ENCODE data around the gene SNORC.

SNORC gene

DNA sequence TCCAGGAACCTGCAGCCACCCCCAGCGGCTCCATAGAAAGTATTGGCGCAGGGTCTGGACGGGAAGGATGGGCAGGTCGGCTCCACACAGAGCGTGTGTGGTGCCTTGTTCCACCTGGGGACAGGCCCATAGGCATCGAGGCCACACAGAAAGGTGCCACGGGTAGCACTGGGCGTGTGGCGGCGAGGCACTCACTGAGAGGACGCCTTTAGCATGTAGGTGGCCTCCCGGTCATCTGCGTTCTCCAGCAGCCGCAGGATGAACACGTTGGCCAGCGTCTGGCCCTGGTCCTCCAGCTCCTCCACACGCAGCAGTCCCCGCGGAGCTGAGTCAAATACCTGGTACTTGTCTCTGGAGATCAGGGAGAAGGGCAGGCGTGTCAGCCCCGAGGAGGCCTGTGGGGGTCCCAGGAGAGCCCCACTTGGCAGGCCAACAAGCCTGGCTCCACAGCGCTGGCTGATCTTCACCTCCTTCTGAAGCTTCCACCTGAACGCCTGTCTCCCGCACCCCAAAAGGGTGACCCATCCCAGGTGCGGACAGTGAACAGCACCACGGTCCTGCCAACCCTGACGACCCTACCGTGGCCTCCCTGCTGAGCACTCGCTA is 13.2 kb downstream of the SNORC start:
- DNase-seq, result no peak

GRCh38 chr2:232884001-232884421 is 13.9 kb downstream of the SNORC start:
- no peak for DNase-seq

- DNase-seq, result no peak
Observed at GRCh38 chr2:232884549-232885263, 14.6 kb downstream of the SNORC start.

DNA sequence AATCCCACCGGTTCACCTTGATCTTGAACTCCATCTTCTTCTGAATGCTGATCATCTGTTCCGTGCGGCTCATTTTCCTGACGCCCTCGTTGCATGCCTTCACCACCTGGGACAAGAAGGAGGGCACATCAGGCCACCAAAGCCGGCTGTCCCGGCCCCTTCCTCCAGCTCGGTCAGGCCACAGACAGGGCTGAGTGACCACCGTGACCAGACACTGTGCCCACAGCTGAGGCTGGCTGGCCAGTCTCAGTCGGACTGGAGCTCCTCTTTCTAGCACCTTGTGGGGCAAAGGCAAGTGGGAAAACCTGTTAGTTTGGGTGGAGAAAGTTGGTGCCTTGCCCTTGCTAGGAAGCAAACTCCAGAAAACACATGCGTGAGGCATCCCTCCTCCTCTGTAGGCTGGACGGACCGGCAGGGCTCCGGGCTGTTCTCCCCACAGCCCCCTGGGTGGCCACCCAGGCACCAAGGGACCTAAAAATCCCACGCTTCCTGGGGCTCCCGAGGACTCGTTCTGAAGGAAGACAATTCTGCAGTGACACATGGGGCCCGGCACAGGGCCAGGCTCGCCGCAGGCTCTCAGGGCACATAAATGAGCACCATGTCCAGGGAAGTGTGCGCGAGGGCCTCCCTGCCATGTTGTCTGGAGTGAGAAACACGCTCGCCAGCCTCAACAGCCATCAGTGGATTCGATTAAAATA is 15.3 kb downstream of the SNORC start:
- DNase-seq, result no peak

DNA sequence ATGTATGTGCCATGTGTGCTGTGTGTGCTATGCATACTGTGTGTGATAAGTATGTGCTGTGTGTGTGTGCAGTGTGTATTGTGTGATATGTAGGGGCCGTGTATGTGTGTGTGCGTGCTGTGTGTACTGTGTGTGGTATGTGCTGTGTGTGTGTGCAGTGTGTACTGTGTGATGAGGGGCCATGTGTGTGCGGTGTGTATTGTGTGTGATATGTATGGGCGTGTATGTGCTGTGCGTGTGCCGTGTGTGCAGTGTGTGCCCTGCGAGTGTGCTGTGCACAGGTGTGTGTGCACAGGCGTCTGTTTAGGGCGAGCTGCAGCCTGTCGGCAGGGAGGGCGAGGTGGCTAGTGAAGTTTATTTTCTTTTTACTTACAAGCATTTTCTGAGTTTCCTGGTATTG is 16.1 kb downstream of the SNORC start:
- no peak for DNase-seq

DNA sequence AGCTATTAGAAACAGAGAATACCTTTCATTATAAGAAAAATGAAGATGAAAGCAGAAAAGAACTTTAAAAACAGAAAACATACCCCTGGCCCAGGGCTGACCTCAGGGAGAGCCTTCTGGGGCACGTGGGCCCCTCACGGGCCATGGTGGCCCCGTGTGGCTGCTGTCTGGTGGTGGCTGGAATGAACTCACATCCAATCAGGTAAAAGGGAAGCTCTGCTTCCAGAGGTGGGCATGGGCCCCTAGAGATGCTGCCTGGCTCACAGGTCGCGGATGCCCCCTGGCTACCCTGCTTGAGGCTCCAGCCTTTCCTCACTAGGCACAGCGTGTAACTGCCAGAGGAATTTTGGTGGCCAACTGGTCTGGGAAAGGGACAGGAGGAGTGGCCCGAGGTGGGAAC is 16.6 kb downstream of the SNORC start:
- DNase-seq, result no peak

- no peak for DNase-seq
Observed at GRCh38 chr2:232887171-232887850, 17.2 kb downstream of the SNORC start.

DNA sequence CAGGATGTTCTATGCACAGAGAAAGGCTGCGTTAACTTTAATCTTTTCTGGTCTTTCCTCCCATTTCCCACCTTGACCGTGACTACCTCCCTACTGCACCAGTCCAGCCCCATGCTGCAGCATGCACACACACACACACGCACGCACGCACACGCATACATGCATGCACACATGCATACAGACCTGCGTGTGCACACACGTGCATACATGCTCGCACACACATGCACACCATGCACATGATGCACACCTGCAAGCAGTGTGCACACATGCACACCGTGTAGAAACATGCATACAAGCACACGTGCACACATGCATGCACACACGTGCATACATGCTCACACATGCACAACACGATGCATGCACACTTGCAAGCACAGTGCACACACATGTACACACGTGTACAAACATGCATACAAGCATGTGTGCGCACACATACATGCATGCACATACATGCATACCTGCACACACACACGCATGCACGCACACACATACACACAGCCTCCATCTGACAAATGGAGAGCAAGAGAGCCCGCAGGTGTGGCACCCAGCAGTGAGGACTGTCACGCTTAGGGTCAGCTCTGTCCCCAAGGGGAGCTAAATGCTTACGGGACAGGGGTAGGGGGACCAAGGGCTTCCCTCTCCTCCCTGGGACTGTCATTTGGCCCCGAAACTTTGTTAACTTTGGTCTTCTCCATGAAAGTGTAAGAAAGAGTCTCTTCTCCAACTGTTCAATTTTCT is 18.2 kb downstream of the SNORC start:
- no peak for DNase-seq

DNA sequence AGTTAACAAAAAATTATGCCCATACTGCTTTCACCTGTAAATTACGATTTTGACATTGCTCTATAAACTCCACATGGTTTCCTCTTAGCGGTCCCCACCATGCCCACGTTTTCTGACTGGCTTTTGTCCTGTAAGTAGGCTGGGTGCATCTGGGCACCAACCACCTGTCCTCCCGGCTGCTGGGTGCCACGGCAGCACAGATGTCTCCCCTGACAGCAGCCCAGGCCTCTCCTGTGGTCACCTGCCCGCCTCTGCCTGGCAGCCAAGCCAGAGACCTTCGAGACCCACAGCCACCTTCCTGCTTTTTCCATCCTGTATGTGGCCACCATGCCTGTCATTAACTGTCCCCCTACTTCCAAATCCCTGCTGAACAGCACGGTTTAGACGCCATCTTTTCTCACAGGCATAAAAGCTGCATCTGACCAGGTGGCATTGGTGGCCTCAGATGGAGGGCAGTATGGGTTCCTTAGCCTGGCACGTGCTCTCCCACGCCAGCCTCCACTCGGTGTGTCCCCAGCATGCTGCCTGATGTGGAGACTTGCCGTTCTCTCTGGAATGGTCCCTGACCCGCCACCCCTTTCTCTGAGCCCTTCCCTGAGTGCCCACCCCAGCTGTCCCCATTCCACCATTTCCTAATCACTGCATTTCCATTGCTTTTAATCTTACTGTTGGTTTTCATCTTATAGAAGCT is 18.9 kb downstream of the SNORC start:
- DNase-seq, result no peak

- DNase-seq, result no peak
Observed at GRCh38 chr2:232889876-232890401, 19.9 kb downstream of the SNORC start.

DNA sequence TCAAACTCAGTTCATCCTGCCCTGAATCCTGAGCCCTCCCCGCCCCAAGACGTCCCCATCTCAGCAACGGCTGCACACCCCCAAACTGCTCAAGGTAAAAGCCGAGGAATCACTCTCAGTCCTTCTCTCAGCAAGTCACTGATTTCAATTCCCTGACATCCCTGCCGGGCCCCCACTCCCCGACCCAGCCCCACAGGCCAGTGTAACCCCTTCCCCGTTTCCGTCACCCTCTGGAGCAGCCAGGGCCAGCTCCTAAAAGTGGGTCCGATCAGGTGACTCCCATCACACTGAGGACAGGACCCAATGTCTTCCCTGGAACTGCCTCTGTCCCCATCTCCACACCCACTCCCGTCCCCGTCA is 20.5 kb downstream of the SNORC start:
- DNase-seq, result no peak

DNA sequence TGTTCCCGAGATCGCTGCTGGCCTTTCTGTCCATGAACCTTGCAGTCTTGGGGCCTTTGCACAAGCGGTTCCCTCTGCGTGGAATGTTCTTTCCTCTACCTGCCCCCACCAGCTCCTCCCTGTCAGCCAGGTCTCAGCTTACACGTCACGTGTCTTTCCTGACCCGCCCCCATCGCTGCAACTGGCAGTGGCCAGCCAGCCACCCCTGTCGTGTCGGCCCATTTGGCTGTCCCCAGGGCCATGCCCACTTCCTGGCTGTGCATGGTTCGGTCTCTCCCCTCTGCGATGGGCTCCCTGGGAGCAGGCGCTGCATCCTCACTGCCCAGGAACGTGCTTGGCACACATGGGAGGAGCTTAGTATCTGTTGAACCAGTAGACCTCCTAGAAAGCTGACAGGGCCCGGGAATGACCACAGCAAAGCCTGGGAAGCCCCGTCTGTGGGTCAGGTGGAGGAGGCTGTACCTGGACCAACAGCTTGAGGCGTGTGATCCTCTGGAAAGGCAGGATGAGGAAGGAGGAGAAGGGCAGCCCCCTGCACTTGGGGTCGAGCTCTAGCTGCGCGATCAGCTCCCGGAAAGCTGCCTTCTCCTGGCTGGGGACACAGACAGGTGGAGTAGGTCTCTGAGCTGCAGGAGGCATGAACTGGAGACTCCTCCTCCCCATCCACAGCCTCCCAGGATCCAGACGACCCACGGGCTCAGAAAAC is 21.0 kb downstream of the SNORC start:
- DNase-seq, result no peak

DNA sequence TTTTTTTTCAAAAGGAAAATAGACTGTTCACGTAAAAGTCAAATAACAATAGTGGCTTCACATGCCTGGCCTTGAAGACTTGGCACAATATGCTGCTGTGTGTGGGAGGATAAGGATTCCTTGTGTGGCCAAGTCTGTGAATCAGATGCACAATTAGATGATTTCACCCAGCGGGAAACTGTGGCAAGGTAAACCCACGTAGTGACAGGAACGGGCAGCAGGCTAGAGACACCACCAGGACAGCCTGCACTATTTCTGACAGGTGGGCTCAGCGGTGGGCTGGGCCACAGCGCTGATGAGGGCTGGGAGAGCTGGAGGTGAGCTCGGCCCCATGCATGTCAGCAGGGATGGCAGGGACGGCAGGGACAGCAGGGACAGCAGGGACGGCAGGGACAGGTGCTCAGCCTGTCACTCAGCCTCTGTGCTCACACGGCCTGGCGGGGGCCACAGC is 21.6 kb downstream of the SNORC start:
- DNase-seq, result no peak

- DNase-seq, result no peak
Observed at GRCh38 chr2:232892221-232892620, 22.2 kb downstream of the SNORC start.

DNA sequence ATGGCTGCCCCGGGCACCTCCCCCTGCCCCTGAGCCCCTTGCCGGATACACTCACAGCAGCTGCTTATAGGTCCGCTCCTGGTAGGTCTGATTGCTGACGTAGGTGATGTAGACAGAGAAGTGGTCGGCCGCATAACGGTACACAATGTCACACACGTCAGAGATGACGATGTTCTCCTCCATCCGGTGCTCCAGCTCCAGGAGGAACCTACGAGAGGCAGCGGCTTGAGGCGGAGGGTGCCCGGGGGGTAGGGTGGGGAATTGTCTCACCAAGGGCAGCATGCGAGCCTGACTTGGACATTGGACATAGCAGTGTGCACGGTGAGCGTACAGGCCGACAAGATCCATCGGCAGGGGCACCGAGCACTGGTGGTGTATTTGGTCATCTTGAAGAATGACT is 22.8 kb downstream of the SNORC start:
- no peak for DNase-seq

DNA sequence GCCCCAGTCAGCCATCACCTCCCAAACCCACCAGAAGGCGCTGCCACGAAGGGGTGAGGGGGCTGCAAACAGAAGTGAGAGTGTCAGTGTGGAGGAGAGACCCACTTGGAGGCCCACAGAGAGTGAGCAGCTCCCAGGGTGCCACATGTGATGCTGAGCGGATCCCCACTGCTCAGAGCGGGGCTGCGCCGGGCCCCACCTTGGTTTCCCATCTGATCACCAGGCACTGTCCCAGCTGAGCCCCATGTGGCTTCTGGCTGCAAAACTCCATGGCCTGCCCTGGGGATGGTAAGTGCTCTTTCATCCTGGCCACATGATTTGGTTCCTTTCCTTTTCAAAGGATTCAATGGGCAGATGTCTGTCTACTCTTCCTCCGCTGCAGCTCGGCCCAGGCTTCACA is 23.8 kb downstream of the SNORC start:
- DNase-seq, result no peak

GRCh38 chr2:232894251-232894650 is 24.2 kb downstream of the SNORC start:
- DNase-seq, result no peak

- no peak for DNase-seq
Observed at GRCh38 chr2:232894746-232895145, 24.7 kb downstream of the SNORC start.

- DNase-seq, result no peak
Observed at GRCh38 chr2:232896111-232896510, 26.0 kb downstream of the SNORC start.

DNA sequence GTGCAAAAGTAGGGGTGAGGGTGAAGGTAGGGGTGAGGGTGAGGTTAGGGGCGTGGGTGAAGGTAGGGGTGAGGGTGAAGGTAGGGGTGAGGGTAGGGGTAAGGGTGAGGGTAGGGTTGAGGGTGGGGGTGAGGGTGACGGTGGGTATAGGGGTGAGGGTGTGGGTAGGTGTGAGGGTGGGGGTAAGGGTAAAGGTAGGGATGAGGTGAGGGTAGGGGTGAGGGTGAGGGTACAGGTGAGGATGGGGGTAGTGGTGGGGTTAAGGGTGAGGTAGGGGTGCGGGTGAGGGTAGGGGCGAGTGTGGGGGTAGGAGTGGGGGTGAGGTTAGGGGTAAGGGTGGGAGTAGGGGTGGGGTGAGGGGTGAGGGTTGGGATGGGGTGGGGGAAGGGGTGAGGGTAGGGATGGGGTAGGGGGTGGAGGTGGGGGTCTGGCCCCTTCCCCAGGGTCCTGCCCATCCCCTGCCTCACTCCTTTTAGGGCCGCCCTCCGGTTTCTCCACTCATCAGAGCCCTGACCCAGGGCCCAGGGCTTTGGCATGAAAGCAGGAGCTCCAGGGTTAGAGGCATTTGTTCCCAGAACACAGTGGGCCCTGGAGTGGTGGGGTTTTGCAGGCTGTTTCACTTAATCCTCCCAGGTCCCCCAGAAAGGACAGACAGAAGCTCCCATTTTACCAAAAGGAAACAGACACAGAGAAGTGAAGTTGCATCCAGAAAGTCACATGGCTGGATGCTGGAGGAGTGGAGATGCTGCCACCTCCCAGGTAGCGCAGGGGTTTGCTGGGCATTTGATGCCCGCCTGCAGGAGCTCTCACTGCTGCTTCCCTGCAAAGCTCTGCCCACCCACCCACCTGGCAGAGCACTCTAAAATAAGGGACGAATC is 26.9 kb downstream of the SNORC start:
- DNase-seq, result no peak

All from NCI-H1105 (cell line).